IMR-90 (cell line): ENCODE data around the gene DCUN1D3. TPM values are rescaled to one million over a fixed set of nuclear protein-coding genes. Genes with fewer than 3 reads are reported as not detected.

Experiments used
- ATAC-seq: fragments of 200-7000 bp; cut with Tn5 transposase; 2 replicates; pipeline ENCODE4 v1.9.1; 2020; ENCODE audit warnings: low read depth, mild to moderate bottlenecking, moderate library complexity
- BruUV-seq: library from RNA; stranded (reverse); fragments of 400-500 nt; replicated peaks from 2 replicates; lab custom pipeline; 2021; lab: Mats Ljungman, UMichigan
- CTCF ChIA-PET: fragments of 300-600 bp; formaldehyde crosslinking; extraction: SDS; loops from one replicate; lab custom pipeline; 2021; ENCODE audit warnings: antibody characterized with exemption; lab: Yijun Ruan, JAX
- POLR2A ChIA-PET: fragments of 300-600 bp; sonication (Branson Sonifier 250); formaldehyde crosslinking; loops from one replicate; lab custom pipeline; 2022; ENCODE audit warnings: antibody characterized with exemption; ENCODE audit not compliant: unreplicated experiment; lab: Charles Lee
- DNase-seq: peaks from one replicate; pipeline ENCODE4 v3.0.0; 2013
- H2AFZ ChIP-seq: replicated peaks from 2 replicates; pipeline ENCODE3; 2013; ENCODE audit warnings: low read length, mild to moderate bottlenecking; ENCODE audit not compliant: poor library complexity
- H2AK5ac ChIP-seq: 2 replicates; pipeline ENCODE4 v1.6.1; 2013; ENCODE audit warnings: low read depth, low read length, inconsistent platforms
- H2AK9ac ChIP-seq: replicated peaks from 2 replicates; pipeline ENCODE3; 2013; ENCODE audit warnings: mild to moderate bottlenecking, low read depth, low read length, moderate library complexity; ENCODE audit not compliant: poor library complexity
- H2BK120ac ChIP-seq: 2 replicates; pipeline ENCODE4 v1.6.1; 2013; ENCODE audit warnings: low read depth, low read length, inconsistent platforms
- H2BK15ac ChIP-seq: 3 replicates; pipeline ENCODE4 v1.6.1; 2013; ENCODE audit warnings: low read depth, low read length, inconsistent platforms
- H2BK20ac ChIP-seq: 2 replicates; pipeline ENCODE4 v1.6.1; 2013; ENCODE audit warnings: low read depth, mild to moderate bottlenecking, inconsistent platforms, low read length, moderate library complexity
- H2BK5ac ChIP-seq: 2 replicates; pipeline ENCODE4 v1.6.1; 2013; ENCODE audit warnings: mild to moderate bottlenecking, low read depth, low read length, inconsistent platforms; ENCODE audit not compliant: poor library complexity, severe bottlenecking
- H3K14ac ChIP-seq: replicated peaks from 2 replicates; pipeline ENCODE4 v1.6.1; 2013; ENCODE audit warnings: low read depth, low read length, inconsistent platforms
- H3K18ac ChIP-seq: 2 replicates; pipeline ENCODE4 v1.6.1; 2013; ENCODE audit warnings: low read depth, low read length, control low read depth
- H3K23ac ChIP-seq: 2 replicates; pipeline ENCODE4 v1.6.1; 2013; ENCODE audit warnings: low read depth, low read length, inconsistent platforms
- H3K27ac ChIP-seq: 2 replicates; pipeline ENCODE4 v1.5.1; 2013; ENCODE audit warnings: mild to moderate bottlenecking, control low read depth, low read length; ENCODE audit not compliant: insufficient read depth
- H3K27me3 ChIP-seq: 2 replicates; pipeline ENCODE4 v1.6.1; 2013; ENCODE audit warnings: low read length; ENCODE audit not compliant: control insufficient read depth, insufficient read depth
- H3K36me3 ChIP-seq: 2 replicates; pipeline ENCODE4 v1.6.1; 2013; ENCODE audit warnings: low read length, mixed read lengths; ENCODE audit not compliant: control insufficient read depth, insufficient read depth
- H3K4ac ChIP-seq: 2 replicates; pipeline ENCODE4 v1.6.1; 2013; ENCODE audit warnings: low read depth, low read length, inconsistent platforms
- H3K4me1 ChIP-seq: 2 replicates; pipeline ENCODE4 v1.6.1; 2013; ENCODE audit warnings: low read length, mixed read lengths; ENCODE audit not compliant: control insufficient read depth, insufficient read depth
- H3K4me2 ChIP-seq: 2 replicates; pipeline ENCODE4 v1.6.1; 2013; ENCODE audit warnings: low read depth, mild to moderate bottlenecking, control low read depth, low read length, moderate library complexity
- H3K4me3 ChIP-seq: 2 replicates; pipeline ENCODE4 v1.5.1; 2013; ENCODE audit warnings: low read depth, mild to moderate bottlenecking, control low read depth, low read length, moderate library complexity; ENCODE audit not compliant: insufficient read depth
- H3K56ac ChIP-seq: 2 replicates; pipeline ENCODE4 v1.6.1; 2013; ENCODE audit warnings: low read length, inconsistent platforms; ENCODE audit not compliant: insufficient read depth; ENCODE audit errors: extremely low read depth
- H3K79me1 ChIP-seq, 2 experiments: 2 replicates each; pipeline ENCODE4 v1.6.1; 2013; ENCODE audit warnings: low read length in 2 of 2, inconsistent platforms in 1 of 2, low read depth in 1 of 2
- H3K9ac ChIP-seq: 2 replicates; pipeline ENCODE4 v1.6.1; 2013; ENCODE audit warnings: low read depth, low read length, control low read depth
- H3K9me1 ChIP-seq: 2 replicates; pipeline ENCODE4 v1.6.1; 2013; ENCODE audit warnings: low read length, inconsistent platforms; ENCODE audit not compliant: insufficient read depth
- H3K9me3 ChIP-seq: 2 replicates; pipeline ENCODE4 v1.6.1; 2013; ENCODE audit warnings: low read length; ENCODE audit not compliant: control insufficient read depth, insufficient read depth
- H4K20me1 ChIP-seq: 2 replicates; pipeline ENCODE4 v1.6.1; 2013; ENCODE audit warnings: low read length, inconsistent platforms; ENCODE audit not compliant: insufficient read depth
- H4K5ac ChIP-seq: 2 replicates; pipeline ENCODE4 v1.6.1; 2013; ENCODE audit warnings: mild to moderate bottlenecking, low read depth, low read length, control low read depth
- H4K8ac ChIP-seq, 2 experiments: 2 replicates each; pipeline ENCODE4 v1.6.1; 2013; ENCODE audit warnings: low read depth in 2 of 2, low read length in 2 of 2, control low read depth in 1 of 2, inconsistent platforms in 1 of 2
- H4K91ac ChIP-seq: 2 replicates; pipeline ENCODE4 v1.6.1; 2013; ENCODE audit warnings: low read depth, low read length, inconsistent platforms; ENCODE audit not compliant: insufficient read depth
- CEBPB ChIP-seq: IDR thresholded peaks from 2 replicates; pipeline ENCODE4 v1.6.1; 2012; ENCODE audit warnings: low read depth, low read length, improper control_type of control experiment
- CHD1 ChIP-seq: IDR thresholded peaks from 2 replicates; pipeline ENCODE4 v1.6.1; 2012; ENCODE audit warnings: low read depth, low read length, improper control_type of control experiment
- FOS ChIP-seq: fragments of 150-350 bp; IDR thresholded peaks from 2 replicates; pipeline ENCODE4 v1.6.1; 2016; ENCODE audit warnings: low read depth, low read length
- MAZ ChIP-seq: IDR thresholded peaks from 2 replicates; pipeline ENCODE4 v1.6.1; 2012; ENCODE audit warnings: low read depth, mild to moderate bottlenecking, low read length, improper control_type of control experiment, moderate library complexity, borderline replicate concordance
- MXI1 ChIP-seq: IDR thresholded peaks from 2 replicates; pipeline ENCODE4 v1.6.1; 2012; ENCODE audit warnings: low read depth, mild to moderate bottlenecking, low read length, moderate library complexity, borderline replicate concordance
- NFE2L2 ChIP-seq: fragments of 150-350 bp; IDR thresholded peaks from 2 replicates; pipeline ENCODE4 v1.6.1; 2016; ENCODE audit warnings: low read depth, mild to moderate bottlenecking, low read length
- USF2 ChIP-seq: fragments of 150-350 bp; IDR thresholded peaks from 2 replicates; pipeline ENCODE4 v1.6.1; 2017; ENCODE audit warnings: mild to moderate bottlenecking, antibody characterized with exemption, low read length, low read depth
- dilution Hi-C: fragments of 300-500 bp; cut with HindIII; formaldehyde crosslinking; loops from one replicate; pipeline ENCODE4 v1.14.3; 2018; ENCODE audit warnings: low sequenced_read_pairs; ENCODE audit not compliant: unreplicated experiment
- in situ Hi-C: fragments of 300-500 bp; cut with MboI; formaldehyde crosslinking; loops from 3 replicates; pipeline ENCODE4 v1.14.3; 2019; ENCODE audit warnings: low sequenced_read_pairs, inconsistent platforms, mixed read lengths
- intact Hi-C: fragments of 100-400 bp; cut with micrococcal nuclease; formaldehyde crosslinking; loops from 2 replicates; pipeline ENCODE4 v1.10.0; 2022
- polyA plus RNA-seq, 3 experiments: library from polyadenylated mRNA; depleted of rRNA; stranded (reverse); fragments of >200 nt; gene quantifications; 2 replicates each; pipeline ENCODE4 v1.2.3, GENCODE V29; 2012; ENCODE audit warnings: low replicate concordance in 1 of 3
- total RNA-seq: library from RNA; depleted of rRNA; stranded (reverse); fragments of >200 nt; gene quantifications from 2 replicates; pipeline ENCODE4 v1.2.3, GENCODE V29; 2012

DCUN1D3 gene
- total and polyA plus RNA-seq, 2 of the 4 experiments (the other 2 are of a cell fraction) = 8.1 to 42.3 TPM

GRCh38 chr16:20939611-20940010 lies 39.5 kb upstream of the DCUN1D3 start:
- H3K4me3 ChIP-seq = no peak overlapping the region
- no peak overlapping the region for H2AK9ac ChIP-seq
- no peak for DNase-seq
- no peak overlapping the region for H3K14ac ChIP-seq
- no peak overlapping the region for H3K27ac ChIP-seq
- dilution Hi-C loops (no loop called here), intact Hi-C loops (no loop called here), in situ Hi-C loops (no loop called here)
- no peak for ATAC-seq
- no peak overlapping the region for H4K8ac ChIP-seq
- H3K36me3 ChIP-seq = no peaks in the 10 kb centered on the region
- CTCF ChIA-PET = interaction anchor here (0.6 kb wide), 1 partner anchor 182 kb away, joined by 5 read pairs; no protein-coding TSS in a partner anchor
- H3K18ac ChIP-seq = no peak overlapping the region
- no peaks in the 10 kb centered on the region for H3K4me1 ChIP-seq
- H3K9me1 ChIP-seq = no peaks in the 10 kb centered on the region
- no peak overlapping the region for H3K9ac ChIP-seq
- H3K56ac ChIP-seq = no peak overlapping the region
- no TSS peak for BruUV-seq
- H2AK5ac ChIP-seq = no peak overlapping the region
- H3K27me3 ChIP-seq = no peaks in the 10 kb centered on the region; the same call in 1 of the 2 replicates
- H2AFZ ChIP-seq = no peak overlapping the region
- no peak overlapping the region for H3K23ac ChIP-seq
- no peak overlapping the region for H4K5ac ChIP-seq
- no peak overlapping the region for H2BK15ac ChIP-seq
- no peak overlapping the region for H2BK120ac ChIP-seq
- H3K9me3 ChIP-seq = no peaks in the 10 kb centered on the region
- no peaks in the 10 kb centered on the region for H4K20me1 ChIP-seq
- no peaks in the 10 kb centered on the region for H3K79me1 ChIP-seq
- no peak overlapping the region for H4K91ac ChIP-seq
- H3K4me2 ChIP-seq = no peak overlapping the region
- no peak overlapping the region for H3K4ac ChIP-seq
- H2BK20ac ChIP-seq = no peak overlapping the region
- POLR2A ChIA-PET = no interaction called here
- TF ChIP-seq MXI1 (no peak), NFE2L2 (no peak), USF2 (no peak), FOS (no peak), CHD1 (no peak), CEBPB (no peak), MAZ (no peak)
- H2BK5ac ChIP-seq = no peak overlapping the region
